HFFc6 (cell line): Measurements from ENCODE around the gene ZNF138. TPM values are rescaled to one million over a fixed set of nuclear protein-coding genes. Genes with fewer than 3 reads are reported as not detected.
"Not testable (repeated sequence)": the region's sequence is repeated elsewhere in the genome, so short reads cannot be mapped to it uniquely, and the experiment has no call there.

Experiments
- DNase-seq: peaks from one replicate; pipeline ENCODE4 v3.0.0-alpha.2; 2018
- H3K27ac Mint-ChIP-seq: 2 replicates; pipeline ENCODE4 v1.8.0; 2020; ENCODE audit warnings: mild to moderate bottlenecking, mixed read lengths
- H3K27me3 Mint-ChIP-seq: 2 replicates; pipeline ENCODE4 v1.8.0; 2021; ENCODE audit warnings: mild to moderate bottlenecking, moderate library complexity, mixed read lengths; ENCODE audit not compliant: insufficient read depth
- H3K36me3 Mint-ChIP-seq: 2 replicates; pipeline ENCODE4 v1.8.0; 2021; ENCODE audit warnings: low read depth, mixed read lengths
- H3K4me1 Mint-ChIP-seq: 2 replicates; pipeline ENCODE4 v1.8.0; 2020; ENCODE audit warnings: low read depth, mixed read lengths
- H3K4me3 Mint-ChIP-seq: 2 replicates; pipeline ENCODE4 v1.8.0; 2020; ENCODE audit warnings: mild to moderate bottlenecking, moderate library complexity, mixed read lengths
- H3K9me3 Mint-ChIP-seq: 2 replicates; pipeline ENCODE4 v1.8.0; 2020; ENCODE audit warnings: mild to moderate bottlenecking, mixed read lengths
- CTCF ChIP-seq: fragments of 200-600 bp; sonication (generic); IDR thresholded peaks from 2 replicates; pipeline ENCODE4 v1.5.0; 2021; ENCODE audit warnings: antibody characterized with exemption, mild to moderate bottlenecking
- total RNA-seq, 6 experiments: library from RNA; stranded (reverse); fragmentation: NEBNext Ultra II Directional; extraction: Animal tissue kit (Norgen Biotek cat#: 25700); gene quantifications; 2 replicates in 1 of 6; 3 replicates in 5 of 6; pipeline ENCODE4 v1.2.3, GENCODE V29; 2021

ZNF138 gene
- total RNA-seq, 6 experiments from 2014 or later, result 2.3 to 3.1 (median 2.6) TPM

DNA sequence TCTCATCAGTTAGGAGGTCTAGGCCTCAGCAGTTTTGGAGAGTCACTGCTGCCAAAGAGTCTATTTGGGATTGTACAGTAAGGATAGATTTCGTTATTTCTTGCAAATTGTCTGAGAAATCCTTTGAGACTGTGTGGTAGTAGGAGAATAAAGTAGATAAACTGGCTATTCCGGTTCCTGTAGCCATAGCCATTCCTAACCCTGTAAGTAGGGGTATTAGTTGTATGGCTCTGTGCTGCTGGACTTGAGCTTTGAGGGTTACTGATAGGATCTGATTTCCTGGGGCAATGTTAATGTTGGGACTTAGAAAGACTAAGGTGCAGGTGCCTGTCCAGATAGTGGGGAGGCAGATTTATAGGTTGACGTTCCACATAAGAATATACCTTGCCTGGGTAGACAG is 36.1 kb upstream of the ZNF138 start:
- H3K27me3 Mint-ChIP-seq, result peaks cover 1% of the 10 kb centered on the region; the same call in 1 of the 2 replicates
- H3K36me3 Mint-ChIP-seq, result no peaks in the 10 kb centered on the region
- no peaks in the 10 kb centered on the region for H3K4me1 Mint-ChIP-seq
- H3K27ac Mint-ChIP-seq, result no peak overlapping the region
- H3K9me3 Mint-ChIP-seq, result no peaks in the 10 kb centered on the region; the same call in 1 of the 2 replicates
- no peak for DNase-seq
- H3K4me3 Mint-ChIP-seq, result no peak overlapping the region
- no peak for TF ChIP-seq CTCF

DNA sequence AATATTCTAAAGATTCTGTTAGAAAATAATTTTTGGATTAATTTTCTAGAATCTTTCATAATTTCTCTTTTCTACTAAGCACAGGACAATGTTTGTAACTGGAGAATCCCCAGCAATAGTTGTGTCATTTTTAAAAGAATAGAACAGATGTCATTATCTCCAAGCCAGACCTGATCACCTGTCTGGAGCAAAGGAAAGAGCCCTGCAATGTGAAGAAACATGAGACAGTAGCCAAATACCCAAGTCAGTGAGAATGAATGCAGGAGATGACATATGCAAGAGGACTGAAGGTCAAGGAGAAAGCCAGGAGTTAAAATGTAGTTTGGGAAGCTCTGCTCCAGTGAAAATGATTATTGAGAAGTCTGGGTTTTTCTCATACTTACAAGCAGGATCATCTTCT is 25.4 kb upstream of the ZNF138 start:
- H3K4me1 Mint-ChIP-seq, result no peaks in the 10 kb centered on the region
- no peak overlapping the region for H3K4me3 Mint-ChIP-seq
- H3K27me3 Mint-ChIP-seq, result no peaks in the 10 kb centered on the region
- no peaks in the 10 kb centered on the region for H3K36me3 Mint-ChIP-seq
- no peak for DNase-seq
- no peak for TF ChIP-seq CTCF
- no peak overlapping the region for H3K27ac Mint-ChIP-seq
- H3K9me3 Mint-ChIP-seq, result no peaks in the 10 kb centered on the region; the same call in 1 of the 2 replicates

DNA sequence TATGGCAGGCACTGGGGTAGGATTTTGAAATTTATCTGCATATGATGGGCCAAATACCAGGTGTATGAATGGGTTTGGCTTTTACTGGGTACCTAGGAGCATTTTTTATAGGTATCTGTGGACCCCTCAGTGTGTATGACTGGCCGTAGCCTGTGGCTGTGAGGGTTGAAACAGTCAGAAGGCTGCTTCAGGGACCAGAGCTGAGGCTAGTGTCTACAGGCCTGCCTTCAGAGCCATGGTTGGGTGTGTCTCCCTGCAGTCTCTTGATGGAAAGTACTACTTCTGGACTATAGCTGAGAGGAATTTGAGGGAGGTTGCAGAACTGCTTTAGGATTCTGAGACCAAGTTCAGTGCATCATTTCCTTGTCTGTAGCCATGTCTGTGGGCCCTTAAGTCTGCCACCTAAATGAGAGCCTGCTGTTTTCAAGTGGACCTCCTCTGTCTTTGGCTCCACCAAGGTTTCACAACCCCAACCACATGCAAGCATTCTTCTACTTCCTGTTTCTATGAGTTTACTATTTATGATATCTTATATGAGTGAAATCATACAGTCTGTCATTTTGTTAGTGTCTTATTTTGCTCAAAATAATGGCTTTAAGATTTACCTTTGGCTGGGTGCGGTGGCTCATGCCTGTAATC is 19.9 kb upstream of the ZNF138 start:
- no peaks in the 10 kb centered on the region for H3K4me1 Mint-ChIP-seq
- H3K4me3 Mint-ChIP-seq, result no peak overlapping the region
- H3K27ac Mint-ChIP-seq, result no peak overlapping the region
- no peaks in the 10 kb centered on the region for H3K36me3 Mint-ChIP-seq
- H3K27me3 Mint-ChIP-seq, result no peaks in the 10 kb centered on the region; the same call in 1 of the 2 replicates
- TF ChIP-seq CTCF, result no peak
- no peak for DNase-seq
- peaks cover 5% of the 10 kb centered on the region; the same call in 1 of the 2 replicates for H3K9me3 Mint-ChIP-seq

GRCh38 chr7:64775289-64775688 is 18.9 kb upstream of the ZNF138 start:
- Mint-ChIP-seq H3K4me3 (peak overlapping the region; percentile 33), H3K27me3 (no peaks in the 10 kb centered on the region; the same call in none of the 2 replicates), H3K36me3 (no peaks in the 10 kb centered on the region), H3K4me1 (no peaks in the 10 kb centered on the region), H3K27ac (no peak overlapping the region), H3K9me3 (peaks cover 5% of the 10 kb centered on the region; the same call in 1 of the 2 replicates)
- DNase-seq, result no peak
- no peak for TF ChIP-seq CTCF

DNA sequence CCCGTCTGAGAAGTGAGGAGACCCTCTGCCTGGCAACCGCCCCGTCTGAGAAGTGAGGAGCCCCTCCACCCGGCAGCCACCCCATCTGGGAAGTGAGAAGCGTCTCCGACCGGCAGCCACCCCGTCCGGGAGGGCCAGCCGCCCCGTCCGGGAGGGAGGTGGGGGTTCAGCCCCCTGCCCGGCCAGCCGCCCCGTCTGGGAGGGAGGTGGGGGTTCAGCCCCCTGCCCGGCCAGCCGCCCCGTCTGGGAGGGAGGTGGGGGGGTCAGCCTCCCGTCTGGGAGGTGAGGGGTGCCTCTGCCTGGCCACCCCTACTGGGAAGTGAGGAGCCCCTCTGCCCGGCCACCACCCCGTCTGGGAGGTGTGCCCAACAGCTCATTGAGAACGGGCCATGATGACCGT is 9.4 kb upstream of the ZNF138 start:
- not testable (repeated sequence) for H3K4me1 Mint-ChIP-seq, H3K27me3 Mint-ChIP-seq, DNase-seq, H3K36me3 Mint-ChIP-seq, H3K4me3 Mint-ChIP-seq, H3K9me3 Mint-ChIP-seq, H3K27ac Mint-ChIP-seq

- DNase-seq, result no peak
- H3K36me3 Mint-ChIP-seq, result no peaks in the 10 kb centered on the region; the same call in 1 of the 2 replicates
- TF ChIP-seq CTCF, result no peak
- H3K4me3 Mint-ChIP-seq, result no peak overlapping the region
- no peaks in the 10 kb centered on the region; the same call in 1 of the 2 replicates for H3K9me3 Mint-ChIP-seq
- no peak overlapping the region for H3K27ac Mint-ChIP-seq
- H3K27me3 Mint-ChIP-seq, result peaks cover 5% of the 10 kb centered on the region; the same call in 1 of the 2 replicates
- H3K4me1 Mint-ChIP-seq, result no peaks in the 10 kb centered on the region
Observed at GRCh38 chr7:64787295-64787694, 6.9 kb upstream of the ZNF138 start.

- peaks cover 11% of the 10 kb centered on the region; the same call in 1 of the 2 replicates for H3K4me1 Mint-ChIP-seq
- not testable (repeated sequence) for H3K27ac Mint-ChIP-seq, H3K27me3 Mint-ChIP-seq, H3K4me3 Mint-ChIP-seq, H3K9me3 Mint-ChIP-seq, DNase-seq, H3K36me3 Mint-ChIP-seq
Observed at GRCh38 chr7:64789241-64789640, 5.0 kb upstream of the ZNF138 start.
